ENCODE data around the gene EME2.

Gene EME2

GRCh38 chr16:1778200-1779179 is 5.9 kb downstream of the EME2 start:
- H3K4me1 ChIP-seq (ENCODE audit: control insufficient read depth, insufficient read depth, low read length) = peaks cover 14% of the 10 kb centered on the region
- H3K27me3 ChIP-seq (ENCODE audit: control insufficient read depth, insufficient read depth, low read length) = no peaks in the 10 kb centered on the region
- no peak overlapping the region for H3K4me3 ChIP-seq (ENCODE audit: low read length)
- H3K27ac ChIP-seq (ENCODE audit: low read depth, low read length) = no peak overlapping the region
- H3K36me3 ChIP-seq (ENCODE audit: control insufficient read depth, insufficient read depth, low read length) = peaks cover 21% of the 10 kb centered on the region
- H3K9ac ChIP-seq (ENCODE audit: low read length) = no peak overlapping the region

GRCh38 chr16:1779234-1779701 is 6.7 kb downstream of the EME2 start:
- no peaks in the 10 kb centered on the region for H3K27me3 ChIP-seq (ENCODE audit: control insufficient read depth, insufficient read depth, low read length)
- no peak overlapping the region for H3K27ac ChIP-seq (ENCODE audit: low read depth, low read length)
- no peak overlapping the region for H3K4me3 ChIP-seq (ENCODE audit: low read length)
- H3K4me1 ChIP-seq (ENCODE audit: control insufficient read depth, insufficient read depth, low read length) = peaks cover 11% of the 10 kb centered on the region
- peaks cover 21% of the 10 kb centered on the region for H3K36me3 ChIP-seq (ENCODE audit: control insufficient read depth, insufficient read depth, low read length)
- H3K9ac ChIP-seq (ENCODE audit: low read length) = no peak overlapping the region

GRCh38 chr16:1779741-1780676 is 7.4 kb downstream of the EME2 start:
- Histone ChIP-seq H3K4me3 (ENCODE audit: low read length) (no peak overlapping the region), H3K4me1 (ENCODE audit: control insufficient read depth, insufficient read depth, low read length) (peaks cover 10% of the 10 kb centered on the region)

GRCh38 chr16:1780677-1781072 is 8.1 kb downstream of the EME2 start:
- H3K4me1 ChIP-seq (ENCODE audit: control insufficient read depth, insufficient read depth, low read length) = peaks cover 12% of the 10 kb centered on the region
- H3K27me3 ChIP-seq (ENCODE audit: control insufficient read depth, insufficient read depth, low read length) = no peaks in the 10 kb centered on the region
- no peak overlapping the region for H3K4me3 ChIP-seq (ENCODE audit: low read length)
- H3K27ac ChIP-seq (ENCODE audit: low read depth, low read length) = no peak overlapping the region
- H3K36me3 ChIP-seq (ENCODE audit: control insufficient read depth, insufficient read depth, low read length) = peaks cover 20% of the 10 kb centered on the region
- H3K9ac ChIP-seq (ENCODE audit: low read length) = no peak overlapping the region

More at GRCh38 chr16:1779741-1780676, 7.4 kb downstream of the EME2 start:
- no peaks in the 10 kb centered on the region for H3K27me3 ChIP-seq (ENCODE audit: control insufficient read depth, insufficient read depth, low read length)
- H3K36me3 ChIP-seq (ENCODE audit: control insufficient read depth, insufficient read depth, low read length) = peaks cover 21% of the 10 kb centered on the region
- no peak overlapping the region for H3K9ac ChIP-seq (ENCODE audit: low read length)
- H3K27ac ChIP-seq (ENCODE audit: low read depth, low read length) = no peak overlapping the region

- Histone ChIP-seq H3K4me1 (ENCODE audit: control insufficient read depth, insufficient read depth, low read length) (peaks cover 12% of the 10 kb centered on the region), H3K9ac (ENCODE audit: low read length) (peak overlapping the region; percentile 59), H3K27ac (ENCODE audit: low read depth, low read length) (no peak overlapping the region), H3K27me3 (ENCODE audit: control insufficient read depth, insufficient read depth, low read length) (no peaks in the 10 kb centered on the region), H3K36me3 (ENCODE audit: control insufficient read depth, insufficient read depth, low read length) (peaks cover 16% of the 10 kb centered on the region), H3K4me3 (ENCODE audit: low read length) (peak overlapping the region; percentile 88)
Observed at GRCh38 chr16:1781254-1781653, 8.6 kb downstream of the EME2 start.

- H3K9ac ChIP-seq (ENCODE audit: low read length) = peak overlapping the region; percentile 59
- H3K4me1 ChIP-seq (ENCODE audit: control insufficient read depth, insufficient read depth, low read length) = peaks cover 12% of the 10 kb centered on the region
- H3K4me3 ChIP-seq (ENCODE audit: low read length) = peak overlapping the region; percentile 88
- peaks cover 16% of the 10 kb centered on the region for H3K36me3 ChIP-seq (ENCODE audit: control insufficient read depth, insufficient read depth, low read length)
- no peaks in the 10 kb centered on the region for H3K27me3 ChIP-seq (ENCODE audit: control insufficient read depth, insufficient read depth, low read length)
- peak overlapping the region; percentile 80 for H3K27ac ChIP-seq (ENCODE audit: low read depth, low read length)
Observed at GRCh38 chr16:1781758-1782407, 9.3 kb downstream of the EME2 start.

- Histone ChIP-seq H3K27me3 (ENCODE audit: control insufficient read depth, insufficient read depth, low read length) (no peaks in the 10 kb centered on the region), H3K4me1 (ENCODE audit: control insufficient read depth, insufficient read depth, low read length) (peaks cover 12% of the 10 kb centered on the region), H3K36me3 (ENCODE audit: control insufficient read depth, insufficient read depth, low read length) (peaks cover 14% of the 10 kb centered on the region)
Observed at GRCh38 chr16:1782408-1783264, 10.0 kb downstream of the EME2 start, which contains the start of the genes NUBP2 and SPSB3. Gene NUBP2, plus strand, starts transcription at chr16:1782960. Its CDS starts 61 bp downstream, at chr16:1783021. Gene SPSB3, minus strand, starts transcription at chr16:1782571. Its CDS starts 1,088 bp downstream, at chr16:1781483.

GRCh38 chr16:1784977-1785845 is 12.6 kb downstream of the EME2 start:
- Histone ChIP-seq H3K27me3 (ENCODE audit: control insufficient read depth, insufficient read depth, low read length) (no peaks in the 10 kb centered on the region), H3K9ac (ENCODE audit: low read length) (no peak overlapping the region), H3K4me3 (ENCODE audit: low read length) (no peak overlapping the region), H3K4me1 (ENCODE audit: control insufficient read depth, insufficient read depth, low read length) (peaks cover 12% of the 10 kb centered on the region), H3K36me3 (ENCODE audit: control insufficient read depth, insufficient read depth, low read length) (peaks cover 13% of the 10 kb centered on the region), H3K27ac (ENCODE audit: low read depth, low read length) (no peak overlapping the region)

More at GRCh38 chr16:1782408-1783264, 10.0 kb downstream of the EME2 start, which contains the start of the genes NUBP2 and SPSB3:
- Histone ChIP-seq H3K4me3 (ENCODE audit: low read length) (peak within 1 kb of the TSS; percentile 93), H3K9ac (ENCODE audit: low read length) (peak within 1 kb of the TSS; percentile 62), H3K27ac (ENCODE audit: low read depth, low read length) (peak within 1 kb of the TSS; percentile 80)

GRCh38 chr16:1785846-1786170 is 13.2 kb downstream of the EME2 start:
- Histone ChIP-seq H3K4me1 (ENCODE audit: control insufficient read depth, insufficient read depth, low read length) (peaks cover 12% of the 10 kb centered on the region), H3K27ac (ENCODE audit: low read depth, low read length) (no peak overlapping the region), H3K27me3 (ENCODE audit: control insufficient read depth, insufficient read depth, low read length) (no peaks in the 10 kb centered on the region), H3K9ac (ENCODE audit: low read length) (no peak overlapping the region), H3K4me3 (ENCODE audit: low read length) (no peak overlapping the region), H3K36me3 (ENCODE audit: control insufficient read depth, insufficient read depth, low read length) (peaks cover 11% of the 10 kb centered on the region)

GRCh38 chr16:1786242-1787055 is 13.8 kb downstream of the EME2 start:
- Histone ChIP-seq H3K9ac (ENCODE audit: low read length) (no peak overlapping the region), H3K4me3 (ENCODE audit: low read length) (no peak overlapping the region), H3K4me1 (ENCODE audit: control insufficient read depth, insufficient read depth, low read length) (peaks cover 7% of the 10 kb centered on the region), H3K36me3 (ENCODE audit: control insufficient read depth, insufficient read depth, low read length) (peaks cover 7% of the 10 kb centered on the region), H3K27ac (ENCODE audit: low read depth, low read length) (no peak overlapping the region), H3K27me3 (ENCODE audit: control insufficient read depth, insufficient read depth, low read length) (no peaks in the 10 kb centered on the region)

All from rectal smooth muscle tissue (tissue), 1 donor.